A673 (cell line): ENCODE results near the gene APLP2.

ENCODE experiments used
- CTCF ChIP-seq: fragments of 300-800, 200-600 bp; sonication (generic); conservative IDR thresholded peaks from 2 replicates; pipeline ENCODE4 v1.5.1; 2017; ENCODE audit warnings: low read depth, mild to moderate bottlenecking, antibody characterized with exemption, low read length, moderate library complexity, mixed read lengths
- EZH2 ChIP-seq: fragments of 200-600 bp; sonication (generic); IDR thresholded peaks from 2 replicates; pipeline ENCODE4 v1.6.1; 2017; ENCODE audit warnings: borderline replicate concordance, low read depth, mild to moderate bottlenecking, mixed read lengths, antibody characterized with exemption, low read length; ENCODE audit not compliant: poor library complexity, severe bottlenecking

GRCh38 chr11:130094614-130095013, 24.9 kb downstream of the APLP2 start:
- TF ChIP-seq CTCF: no peak
- no peak for TF ChIP-seq EZH2
